H1 (cell line): Measurements from ENCODE around the gene ST6GALNAC4. TPM values are rescaled to one million over a fixed set of nuclear protein-coding genes. Genes with fewer than 3 reads are reported as not detected.

Experiments
- CBX8 ChIP-seq: fragments of 300-800, 300-1000 bp; sonication (generic); IDR thresholded peaks from 2 replicates; pipeline ENCODE4 v1.7.1; 2016; ENCODE audit warnings: low read depth, low read length, borderline replicate concordance
- GTF2F1 ChIP-seq: IDR thresholded peaks from 2 replicates; pipeline ENCODE4 v1.6.1; 2012; ENCODE audit warnings: low read depth, low read length, improper control_type of control experiment, borderline replicate concordance
- polyA plus RNA-seq, 7 experiments: library from polyadenylated mRNA; depleted of rRNA in 3 of 7; stranded (reverse) in 5 of 7; unstranded in 2 of 7; fragments of >200 nt in 5 of 7; fragments of 200-250 nt in 2 of 7; gene quantifications; 1 replicate in 5 of 7; 2 replicates in 1 of 7; 4 replicates in 1 of 7; pipeline versions ENCODE4 v1.2.1 to v1.2.3, GENCODE V29; 2011 to 2013; ENCODE audit warnings: missing spikeins in 2 of 7, mixed read lengths in 2 of 7
- total RNA-seq: library from RNA; stranded (reverse); fragmentation: NEBNext Ultra II Directional; extraction: Animal tissue kit (Norgen Biotek cat#: 25700); gene quantifications from 2 replicates; pipeline ENCODE4 v1.2.1, GENCODE V29; 2021

ST6GALNAC4 gene
- total and polyA plus RNA-seq, 2 of the 8 experiments (the other 6 are each of a cell fraction or from before 2014, with no cell fraction given) = 21.8 to 34.1 TPM

DNA sequence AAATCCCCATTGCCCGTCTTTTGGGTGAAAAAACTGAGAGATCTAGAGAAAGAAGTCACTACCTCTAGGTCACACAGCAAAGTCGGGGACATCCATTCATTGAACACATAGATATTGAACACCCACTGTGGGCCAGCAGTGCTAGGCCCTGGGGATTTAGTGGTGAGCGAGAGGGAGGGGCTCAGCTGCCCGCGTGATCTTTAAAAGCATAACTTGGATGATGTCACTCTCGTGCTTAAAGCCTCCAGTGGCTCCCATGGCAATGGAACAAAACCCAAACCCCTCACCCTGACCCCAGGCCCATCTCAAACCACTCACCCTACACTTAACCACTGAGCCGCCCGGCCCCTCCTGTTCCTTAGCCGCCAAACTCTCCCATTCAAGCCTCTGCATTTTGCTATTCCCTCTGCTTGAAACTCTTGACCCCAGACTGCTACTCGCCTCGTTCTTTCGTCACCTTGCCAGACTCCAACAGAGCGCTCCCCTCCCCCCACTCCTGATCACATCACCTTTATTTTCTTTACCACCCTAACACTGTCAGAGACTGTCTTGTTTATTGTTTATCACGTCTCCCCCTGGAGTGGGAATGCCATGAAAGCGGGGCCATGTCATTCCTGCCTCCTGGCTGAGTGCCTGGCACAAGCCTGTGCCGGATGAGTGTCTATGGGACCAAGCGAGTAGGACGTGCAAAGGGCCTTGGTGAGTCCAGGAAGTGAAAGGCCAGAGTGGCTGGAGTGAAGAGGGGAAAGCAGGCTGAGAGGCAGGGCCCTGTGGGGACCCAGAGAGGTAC lies 14.4 kb upstream of the ST6GALNAC4 start (continued):
- no peak for TF ChIP-seq CBX8
- TF ChIP-seq GTF2F1 = no peak
